HepG2 (cell line): ENCODE results near the gene PANK3. TPM values are rescaled to one million over a fixed set of nuclear protein-coding genes. Genes with fewer than 3 reads are reported as not detected.

ENCODE experiments used
- AFF4 ChIP-seq: sonication (generic); formaldehyde crosslinking; IDR thresholded peaks from 2 replicates; pipeline ENCODE4 v1.4.0; 2020; ENCODE audit warnings: missing genetic modification reagents
- ARHGAP35 ChIP-seq: sonication (generic); formaldehyde crosslinking; IDR thresholded peaks from 2 replicates; pipeline ENCODE4 v1.9.0; 2022; ENCODE audit warnings: mild to moderate bottlenecking, inconsistent platforms, moderate library complexity, missing genetic modification reagents, borderline replicate concordance
- DZIP1 ChIP-seq: sonication (generic); formaldehyde crosslinking; IDR thresholded peaks from 2 replicates; pipeline ENCODE4 v1.5.0; 2020; ENCODE audit warnings: mild to moderate bottlenecking, missing genetic modification reagents
- HNRNPH1 ChIP-seq: fragments of 200-400 bp; formaldehyde crosslinking; optimal IDR thresholded peaks from 2 replicates; pipeline ENCODE3; 2017; ENCODE audit warnings: mild to moderate bottlenecking, low read depth, low read length
- MYPOP ChIP-seq: sonication (generic); formaldehyde crosslinking; IDR thresholded peaks from 2 replicates; pipeline ENCODE4 v1.8.1; 2023; ENCODE audit warnings: mild to moderate bottlenecking, moderate library complexity, missing genetic modification reagents
- U2AF2 ChIP-seq: fragments of 200-400 bp; formaldehyde crosslinking; IDR thresholded peaks from 2 replicates; pipeline ENCODE4 v1.6.1; 2017; ENCODE audit warnings: low read depth, mild to moderate bottlenecking, low read length
- ZC3H13 ChIP-seq: sonication (generic); formaldehyde crosslinking; IDR thresholded peaks from 2 replicates; pipeline ENCODE4 v1.8.1; 2023; ENCODE audit warnings: mild to moderate bottlenecking, missing genetic modification reagents, moderate library complexity
- ZNF142 ChIP-seq: sonication (generic); formaldehyde crosslinking; IDR thresholded peaks from 2 replicates; pipeline ENCODE4 v1.4.0; 2020; ENCODE audit warnings: missing genetic modification reagents
- ZNF24 ChIP-seq: fragments of 450-650 bp; IDR thresholded peaks from 2 replicates; pipeline ENCODE4 v1.6.1; 2017; ENCODE audit warnings: antibody characterized with exemption, mild to moderate bottlenecking
- ZNF251 ChIP-seq: sonication (generic); formaldehyde crosslinking; IDR thresholded peaks from 2 replicates; pipeline ENCODE4 v1.9.0; 2021; ENCODE audit warnings: mild to moderate bottlenecking, missing genetic modification reagents
- ZNF512 ChIP-seq: sonication (generic); formaldehyde crosslinking; IDR thresholded peaks from 2 replicates; pipeline ENCODE4 v1.4.0; 2020; ENCODE audit warnings: mild to moderate bottlenecking, missing genetic modification reagents
- polyA plus RNA-seq, 8 experiments: library from polyadenylated mRNA; depleted of rRNA in 3 of 8; stranded (reverse) in 7 of 8; unstranded in 1 of 8; fragments of >200 nt; fragmentation: Illumina TruSeq in 4 of 8; extraction: Trizol in 4 of 8; gene quantifications; 2 replicates each; pipeline versions ENCODE4 v1.2.1 to v1.2.3, GENCODE V29; 2011 to 2016; ENCODE audit warnings: low read depth in 4 of 8, missing spikeins in 1 of 8, mixed read lengths in 1 of 8; ENCODE audit not compliant: insufficient read depth in 1 of 8
- total RNA-seq, 5 experiments: library from RNA; depleted of rRNA; stranded (reverse); fragments of >200 nt; fragmentation: Illumina TruSeq; extraction: Trizol; gene quantifications; 2 replicates each; pipeline ENCODE4 v1.2.3, GENCODE V29; 2016; ENCODE audit warnings: low read depth in 1 of 5

Gene PANK3
- total and polyA plus RNA-seq, 2 of the 13 experiments (the other 11 are each of a cell fraction or from before 2014, with no cell fraction given) = 26.9 to 69.5 TPM

GRCh38 chr5:168579488-168580226 lies 489 bp upstream of the PANK3 start (continued):
- TF ChIP-seq ZNF142 (CRISPR knock-in tag) (peak; percentile 5; the same call in 1 of the 2 replicates), AFF4 (CRISPR knock-in tag) (no peak), ZNF251 (CRISPR knock-in tag) (no peak), ZC3H13 (CRISPR knock-in tag) (no peak; the same call in 1 of the 2 replicates), ARHGAP35 (CRISPR knock-in tag) (no peak; the same call in 1 of the 2 replicates), MYPOP (no peak; the same call in 1 of the 2 replicates), DZIP1 (no peak), ZNF24 (no peak), HNRNPH1 (no peak), U2AF2 (no peak), ZNF512 (no peak)
